Adipocyte (in vitro differentiated cells): Measurements from ENCODE around the gene PTPRM.

Experiments used
- DNase-seq: peaks from one replicate; pipeline ENCODE4 v3.0.0-alpha.2; 2015; ENCODE audit warnings: low read depth
- H3K27me3 ChIP-seq: replicated peaks from 2 replicates; pipeline ENCODE4 v1.7.0; 2013; ENCODE audit warnings: mild to moderate bottlenecking, low read length, moderate library complexity; ENCODE audit not compliant: control insufficient read depth, insufficient read depth
- H3K36me3 ChIP-seq: 2 replicates; pipeline ENCODE4 v1.7.0; 2013; ENCODE audit warnings: low read length, mild to moderate bottlenecking, moderate library complexity; ENCODE audit not compliant: control insufficient read depth, insufficient read depth, severe bottlenecking
- H3K4me1 ChIP-seq: 2 replicates; pipeline ENCODE4 v1.7.0; 2013; ENCODE audit warnings: mild to moderate bottlenecking, low read length, moderate library complexity; ENCODE audit not compliant: control insufficient read depth, insufficient read depth
- H3K4me3 ChIP-seq: 2 replicates; pipeline ENCODE4 v1.7.0; 2013; ENCODE audit warnings: mild to moderate bottlenecking, low read length, moderate library complexity
- H3K9ac ChIP-seq: 2 replicates; pipeline ENCODE4 v1.7.0; 2013; ENCODE audit warnings: mild to moderate bottlenecking, low read length, moderate library complexity
- H3K9me3 ChIP-seq: 2 replicates; pipeline ENCODE4 v1.7.0; 2013; ENCODE audit warnings: mild to moderate bottlenecking, low read length, moderate library complexity; ENCODE audit not compliant: control insufficient read depth

The PTPRM gene

DNA sequence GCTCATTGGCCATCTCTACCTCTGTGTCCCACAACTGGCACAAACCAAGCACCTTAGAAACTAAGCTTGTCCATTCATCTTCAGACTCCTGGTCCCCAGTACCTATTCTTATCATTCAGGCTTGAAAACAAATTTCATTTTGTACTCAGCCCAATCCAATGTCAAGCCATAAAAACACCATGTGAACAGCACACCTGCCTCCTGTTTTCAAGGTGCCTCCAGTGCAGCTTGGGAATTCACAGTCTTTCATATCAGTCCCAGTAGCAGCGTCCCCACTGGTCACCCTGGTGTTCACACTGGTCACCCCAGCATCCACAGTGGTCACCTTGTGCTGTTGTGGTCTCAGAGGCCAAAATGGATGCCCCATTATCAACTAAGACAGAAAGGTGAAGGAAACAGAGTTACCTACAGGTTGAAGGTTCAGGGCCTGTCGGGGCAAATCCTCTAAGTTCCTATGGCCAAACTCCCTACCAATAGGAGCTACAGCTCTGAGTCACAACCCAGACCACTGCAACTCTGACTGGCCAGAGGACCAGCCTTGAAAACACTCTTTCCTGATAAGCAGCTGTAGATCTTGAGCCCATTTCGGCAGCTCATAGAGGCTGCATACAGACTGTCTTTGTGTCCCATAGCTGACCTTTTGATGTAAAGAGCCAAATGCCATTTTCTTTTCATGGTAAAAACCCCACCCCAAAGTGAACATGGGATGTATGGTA is 782.6 kb downstream of the PTPRM start:
- Histone ChIP-seq H3K27me3 (no peaks in the 10 kb centered on the region), H3K4me1 (no peaks in the 10 kb centered on the region), H3K4me3 (no peak overlapping the region), H3K9ac (no peak overlapping the region), H3K9me3 (no peaks in the 10 kb centered on the region), H3K36me3 (peaks cover 14% of the 10 kb centered on the region)
- no peak for DNase-seq

DNA sequence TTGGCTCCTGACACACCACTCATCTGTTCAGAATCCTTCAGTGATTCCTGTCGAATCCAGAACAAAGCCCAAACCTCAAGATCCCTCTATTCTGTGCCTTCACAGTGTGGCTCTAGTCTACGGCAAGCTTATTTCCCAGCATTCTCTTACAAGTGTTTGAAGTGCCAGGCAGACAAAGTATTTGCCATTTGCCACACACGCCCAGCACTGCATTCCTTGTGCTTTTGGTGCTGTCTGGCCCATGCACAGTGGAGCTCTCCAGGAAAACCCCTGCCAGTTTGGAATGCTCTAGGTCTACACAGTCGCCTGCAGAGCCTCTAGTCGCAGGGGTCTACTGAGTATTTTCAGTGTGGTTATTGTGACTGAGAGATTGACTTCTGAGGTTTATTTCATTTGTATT is 783.5 kb downstream of the PTPRM start:
- DNase-seq = no peak
- Histone ChIP-seq H3K9ac (no peak overlapping the region), H3K4me3 (no peak overlapping the region), H3K27me3 (no peaks in the 10 kb centered on the region), H3K36me3 (peaks cover 14% of the 10 kb centered on the region), H3K4me1 (no peaks in the 10 kb centered on the region), H3K9me3 (no peaks in the 10 kb centered on the region)

DNA sequence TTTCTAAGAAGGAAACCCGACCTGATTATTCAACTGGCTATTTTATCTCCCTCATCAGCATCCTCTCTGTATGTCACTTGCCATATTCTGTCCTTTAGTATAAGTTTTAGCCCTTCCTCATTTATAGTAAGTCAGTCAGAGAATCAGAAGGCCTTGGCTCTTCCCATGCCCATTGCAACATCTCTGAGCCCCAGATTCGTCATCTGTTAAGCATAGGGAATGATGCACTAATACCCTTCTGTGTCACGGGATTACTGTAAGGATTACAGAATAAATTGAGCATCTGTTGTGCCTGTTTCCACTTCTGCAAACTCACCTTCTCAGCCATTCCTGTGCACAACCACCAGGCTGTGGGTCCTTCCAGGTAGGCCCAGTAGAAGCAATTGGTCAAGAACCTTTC is 784.0 kb downstream of the PTPRM start:
- H3K9ac ChIP-seq = no peak overlapping the region
- no peak overlapping the region for H3K4me3 ChIP-seq
- no peaks in the 10 kb centered on the region for H3K4me1 ChIP-seq
- no peak for DNase-seq
- H3K27me3 ChIP-seq = no peaks in the 10 kb centered on the region
- H3K36me3 ChIP-seq = peaks cover 14% of the 10 kb centered on the region
- H3K9me3 ChIP-seq = no peaks in the 10 kb centered on the region

DNA sequence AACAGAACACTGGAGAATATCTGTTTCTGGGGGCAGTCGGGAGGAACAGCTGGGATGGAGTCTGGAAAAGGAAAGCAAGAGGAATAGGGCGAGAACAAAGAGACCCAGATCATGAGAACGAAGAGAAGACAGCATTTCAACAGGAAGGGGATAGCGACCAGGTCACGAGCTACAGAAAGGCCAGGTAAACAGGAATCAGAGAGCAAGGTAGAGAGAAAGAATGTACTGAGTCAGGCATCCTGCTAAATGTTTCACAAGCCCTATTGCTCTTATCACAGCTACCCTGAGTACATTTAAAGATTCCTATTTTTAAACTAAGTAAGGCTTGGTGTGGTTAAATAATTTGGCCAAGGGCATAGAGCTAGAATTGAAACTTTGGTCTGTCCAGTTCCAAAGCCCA is 787.2 kb downstream of the PTPRM start:
- no peak for DNase-seq

DNA sequence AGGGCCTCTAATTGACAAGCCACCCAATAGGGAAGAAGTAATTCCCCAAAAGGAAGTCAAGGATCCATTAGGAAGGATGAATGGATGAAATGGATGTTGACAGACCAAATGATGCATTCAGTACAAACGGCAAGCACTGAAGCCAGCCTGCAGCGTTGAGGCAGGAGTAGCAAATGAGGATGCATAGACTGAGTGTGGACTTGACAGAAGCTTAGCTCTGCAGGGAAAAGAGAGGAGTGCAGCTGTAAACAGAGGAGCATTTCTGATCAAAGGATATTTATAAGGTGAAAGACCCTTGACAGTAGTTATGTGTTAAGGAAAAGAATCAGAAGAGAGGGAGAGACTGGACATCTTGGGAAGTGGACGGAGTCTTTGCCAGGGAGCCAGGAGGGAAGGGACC is 788.9 kb downstream of the PTPRM start:
- Histone ChIP-seq H3K4me1 (no peaks in the 10 kb centered on the region), H3K9me3 (no peaks in the 10 kb centered on the region), H3K27me3 (no peaks in the 10 kb centered on the region), H3K36me3 (peaks cover 11% of the 10 kb centered on the region), H3K9ac (no peak overlapping the region), H3K4me3 (no peak overlapping the region)
- DNase-seq = no peak

More for the DNA sequence above, 787.2 kb downstream of the PTPRM start:
- Histone ChIP-seq H3K36me3 (peaks cover 11% of the 10 kb centered on the region), H3K9me3 (no peaks in the 10 kb centered on the region), H3K4me3 (no peak overlapping the region), H3K4me1 (no peaks in the 10 kb centered on the region), H3K9ac (no peak overlapping the region), H3K27me3 (no peaks in the 10 kb centered on the region)

DNA sequence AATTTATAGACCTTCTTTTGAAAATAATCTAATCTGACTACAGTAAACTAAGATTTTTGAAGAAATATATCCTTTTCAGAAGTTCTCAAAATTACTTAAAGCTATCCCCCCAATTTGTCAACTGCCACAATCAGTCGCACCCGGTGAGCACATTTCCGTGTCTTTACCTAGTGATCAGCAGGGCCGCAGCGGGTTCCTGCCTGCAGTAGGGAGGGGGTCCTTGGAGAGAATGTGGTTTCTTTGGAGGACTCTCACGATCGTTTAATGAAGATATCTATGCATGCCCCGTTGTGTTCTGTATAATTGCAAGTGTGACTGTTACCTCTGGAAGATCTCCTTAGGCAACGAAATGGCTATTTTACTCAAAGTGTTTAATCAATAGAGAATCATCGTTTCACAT is 790.2 kb downstream of the PTPRM start:
- H3K4me3 ChIP-seq = no peak overlapping the region
- H3K27me3 ChIP-seq = no peaks in the 10 kb centered on the region
- H3K9me3 ChIP-seq = no peaks in the 10 kb centered on the region
- H3K4me1 ChIP-seq = no peaks in the 10 kb centered on the region
- H3K36me3 ChIP-seq = peaks cover 6% of the 10 kb centered on the region
- no peak overlapping the region for H3K9ac ChIP-seq
- no peak for DNase-seq

DNA sequence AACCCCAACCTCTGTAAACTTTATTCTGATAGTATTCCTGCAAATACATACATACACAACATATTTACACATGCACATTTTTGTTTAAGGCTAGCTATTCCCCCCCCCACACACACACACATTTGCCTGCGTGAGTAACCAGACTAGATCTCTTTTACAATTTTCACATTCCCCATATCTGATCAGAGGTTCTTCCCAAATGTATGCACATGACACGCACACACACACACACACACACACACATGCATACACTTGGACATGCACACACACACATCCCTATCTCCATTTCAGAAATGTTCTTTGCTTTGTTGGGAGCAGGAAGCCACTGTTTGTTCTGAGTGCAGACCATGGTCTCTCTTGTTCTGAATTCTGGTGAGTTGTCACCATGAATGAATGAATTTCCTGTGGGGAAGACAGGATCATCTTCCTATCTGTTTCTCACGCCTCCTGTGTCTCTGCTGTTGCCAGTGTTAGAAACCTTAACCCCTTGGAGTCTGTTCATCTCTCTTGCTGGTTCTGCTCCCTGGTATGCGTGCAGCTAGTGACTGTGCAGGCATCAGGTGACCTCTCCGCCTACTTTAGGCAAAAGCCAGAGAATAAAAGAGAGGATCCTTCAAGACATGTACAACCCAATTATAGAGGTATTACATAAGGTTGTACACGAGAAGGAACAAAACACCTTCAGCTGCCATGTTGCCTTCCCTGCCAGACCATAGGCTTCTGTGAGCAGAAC is 791.1 kb downstream of the PTPRM start:
- DNase-seq = no peak
- Histone ChIP-seq H3K4me3 (no peak overlapping the region), H3K9ac (no peak overlapping the region), H3K36me3 (peaks cover 6% of the 10 kb centered on the region), H3K4me1 (no peaks in the 10 kb centered on the region), H3K27me3 (no peaks in the 10 kb centered on the region), H3K9me3 (no peaks in the 10 kb centered on the region)

DNA sequence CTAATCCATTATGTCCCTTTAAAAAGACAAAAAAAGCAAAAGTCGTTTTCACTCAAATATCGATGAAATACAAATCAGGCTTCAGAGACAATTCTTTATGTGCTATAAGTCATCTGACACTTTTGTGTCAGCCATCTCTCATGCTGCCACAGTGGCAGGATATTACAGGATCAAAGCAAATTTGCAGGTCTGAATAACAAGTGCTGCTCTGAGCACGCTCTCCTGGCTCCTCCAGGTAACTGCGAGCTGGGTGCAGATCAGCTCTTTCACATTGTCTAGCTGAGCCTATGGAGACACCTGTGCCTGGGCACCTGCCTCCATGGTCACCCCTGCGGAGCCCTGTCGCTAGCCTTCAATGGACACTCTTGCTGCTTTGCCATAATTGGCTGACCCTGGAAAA is 792.0 kb downstream of the PTPRM start:
- no peak overlapping the region for H3K9ac ChIP-seq
- no peaks in the 10 kb centered on the region for H3K9me3 ChIP-seq
- H3K4me1 ChIP-seq = no peaks in the 10 kb centered on the region
- H3K27me3 ChIP-seq = no peaks in the 10 kb centered on the region
- H3K4me3 ChIP-seq = no peak overlapping the region
- no peak for DNase-seq
- peaks cover 6% of the 10 kb centered on the region for H3K36me3 ChIP-seq

DNA sequence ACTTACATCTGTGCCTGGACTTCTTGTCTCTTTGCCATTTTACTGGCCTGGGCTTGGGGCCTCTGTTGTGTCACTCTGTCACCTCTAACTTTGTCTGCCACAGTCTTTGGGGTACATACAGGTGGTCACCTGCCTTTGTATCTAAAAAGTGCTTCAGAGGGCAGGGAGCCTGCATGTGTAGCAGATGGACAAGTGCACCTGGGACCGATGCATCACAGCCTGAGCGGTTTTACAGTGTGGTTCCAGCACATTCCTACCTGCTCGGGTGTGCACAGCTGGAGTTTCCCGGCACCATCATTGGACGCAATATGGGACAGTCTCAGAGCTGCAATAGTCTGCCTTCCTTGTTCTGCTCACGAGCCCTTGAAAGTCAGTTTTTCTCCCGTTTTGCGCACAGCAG is 792.4 kb downstream of the PTPRM start:
- Histone ChIP-seq H3K9me3 (no peaks in the 10 kb centered on the region), H3K4me1 (no peaks in the 10 kb centered on the region), H3K4me3 (no peak overlapping the region), H3K27me3 (no peaks in the 10 kb centered on the region), H3K9ac (no peak overlapping the region), H3K36me3 (peaks cover 6% of the 10 kb centered on the region)
- no peak for DNase-seq

DNA sequence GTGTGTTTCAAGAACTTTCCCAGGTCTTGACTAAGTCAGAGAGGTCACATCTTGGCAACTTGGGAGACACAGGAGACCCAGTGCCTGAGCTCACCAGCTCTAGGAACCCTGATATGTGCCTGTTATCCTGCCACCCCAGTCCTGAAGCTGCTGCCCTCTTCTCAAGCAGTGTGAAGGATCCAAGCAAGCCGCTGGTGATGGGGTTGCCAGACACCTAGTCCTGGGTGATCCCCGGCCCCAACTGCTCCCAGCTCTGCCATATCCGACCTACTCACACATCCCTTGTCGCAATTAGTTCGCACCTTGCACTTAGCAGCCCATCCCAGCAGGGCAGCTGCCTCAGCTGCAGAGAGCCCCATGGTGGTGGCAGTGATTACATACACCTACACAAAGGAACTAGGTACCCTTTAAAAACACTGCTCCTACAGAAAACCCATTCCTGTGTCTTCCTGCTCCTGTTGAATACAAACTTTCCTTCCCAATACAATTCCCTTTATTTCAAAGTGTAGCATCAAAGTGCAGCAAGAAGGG is 794.9 kb downstream of the PTPRM start:
- H3K4me1 ChIP-seq = no peaks in the 10 kb centered on the region
- H3K9ac ChIP-seq = no peak overlapping the region
- H3K9me3 ChIP-seq = no peaks in the 10 kb centered on the region
- H3K4me3 ChIP-seq = no peak overlapping the region
- no peaks in the 10 kb centered on the region for H3K27me3 ChIP-seq
- DNase-seq = no peak
- peaks cover 6% of the 10 kb centered on the region for H3K36me3 ChIP-seq

DNA sequence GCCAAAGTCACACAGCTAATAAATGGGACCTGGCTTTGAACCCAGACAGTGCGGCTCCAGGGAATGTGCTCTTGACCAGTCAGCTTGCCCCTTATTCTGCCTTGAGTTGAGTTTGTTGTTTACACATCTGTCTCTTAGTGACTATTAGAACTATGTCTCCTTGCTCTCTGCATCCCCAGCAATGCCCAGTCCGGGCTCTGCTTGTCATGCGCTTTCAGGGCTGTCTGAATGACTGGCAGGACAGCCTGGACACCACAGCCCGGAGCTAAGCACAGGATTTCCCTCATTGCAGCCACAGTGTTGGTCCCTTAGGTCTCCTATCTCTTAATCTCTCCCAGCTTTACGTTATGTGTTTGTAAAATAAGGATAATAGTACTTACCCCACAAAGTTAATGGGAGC is 795.7 kb downstream of the PTPRM start:
- DNase-seq = no peak
- Histone ChIP-seq H3K9me3 (no peaks in the 10 kb centered on the region), H3K9ac (no peak overlapping the region), H3K27me3 (no peaks in the 10 kb centered on the region), H3K36me3 (peaks cover 2% of the 10 kb centered on the region), H3K4me3 (no peak overlapping the region), H3K4me1 (no peaks in the 10 kb centered on the region)
